MM.1S (cell line): ENCODE results near the gene GNAQ.

Experiments used
- EZH2 ChIP-seq: fragments of 300-600 bp; sonication (generic); optimal IDR thresholded peaks from 2 replicates; pipeline ENCODE3; 2017; ENCODE audit warnings: low read depth, mild to moderate bottlenecking, antibody characterized with exemption, low read length, mixed read lengths
- EZH2phosphoT487 ChIP-seq: fragments of 300-600 bp; sonication (generic); IDR thresholded peaks from 2 replicates; pipeline ENCODE4 v1.6.1; 2018; ENCODE audit warnings: antibody characterized with exemption, low read length
- TF ChIP-seq, protein P1 (sequence below): fragments of 300-600 bp; sonication (generic); IDR thresholded peaks from 2 replicates; pipeline ENCODE4 v1.5.1; 2016; ENCODE audit warnings: antibody characterized with exemption, low read length, mixed read lengths

DNA sequence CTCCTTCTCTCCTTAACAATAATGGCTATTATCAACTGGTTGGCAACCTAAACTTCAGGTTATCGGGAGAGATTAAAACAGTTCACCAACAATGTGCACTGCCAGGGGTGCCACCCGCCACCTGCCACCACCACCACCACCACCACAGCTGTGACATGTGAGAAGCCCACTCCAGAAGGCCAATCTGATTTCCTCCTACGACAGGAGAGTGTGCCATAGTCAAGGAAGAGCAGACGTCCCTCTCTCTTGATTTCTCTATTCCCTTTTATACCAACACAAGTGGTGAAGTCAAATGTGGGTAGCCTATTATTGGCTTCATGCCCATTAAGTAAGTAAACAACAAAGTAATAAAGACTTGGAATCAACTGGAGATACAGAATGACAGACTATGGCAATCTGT is 22.4 kb downstream of the GNAQ start:
- TF ChIP-seq, protein P1, sequence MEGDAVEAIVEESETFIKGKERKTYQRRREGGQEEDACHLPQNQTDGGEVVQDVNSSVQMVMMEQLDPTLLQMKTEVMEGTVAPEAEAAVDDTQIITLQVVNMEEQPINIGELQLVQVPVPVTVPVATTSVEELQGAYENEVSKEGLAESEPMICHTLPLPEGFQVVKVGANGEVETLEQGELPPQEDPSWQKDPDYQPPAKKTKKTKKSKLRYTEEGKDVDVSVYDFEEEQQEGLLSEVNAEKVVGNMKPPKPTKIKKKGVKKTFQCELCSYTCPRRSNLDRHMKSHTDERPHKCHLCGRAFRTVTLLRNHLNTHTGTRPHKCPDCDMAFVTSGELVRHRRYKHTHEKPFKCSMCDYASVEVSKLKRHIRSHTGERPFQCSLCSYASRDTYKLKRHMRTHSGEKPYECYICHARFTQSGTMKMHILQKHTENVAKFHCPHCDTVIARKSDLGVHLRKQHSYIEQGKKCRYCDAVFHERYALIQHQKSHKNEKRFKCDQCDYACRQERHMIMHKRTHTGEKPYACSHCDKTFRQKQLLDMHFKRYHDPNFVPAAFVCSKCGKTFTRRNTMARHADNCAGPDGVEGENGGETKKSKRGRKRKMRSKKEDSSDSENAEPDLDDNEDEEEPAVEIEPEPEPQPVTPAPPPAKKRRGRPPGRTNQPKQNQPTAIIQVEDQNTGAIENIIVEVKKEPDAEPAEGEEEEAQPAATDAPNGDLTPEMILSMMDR = no peak
- no peak for TF ChIP-seq EZH2phosphoT487
- TF ChIP-seq EZH2 = no peak
